B cell (primary cell): Measurements from ENCODE around the gene HCFC1. TPM values are rescaled to one million over a fixed set of nuclear protein-coding genes. Genes with fewer than 3 reads are reported as not detected.
"Not testable (repeated sequence)": the region's sequence is repeated elsewhere in the genome, so short reads cannot be mapped to it uniquely, and the experiment has no call there.

Experiments used
- ATAC-seq: fragments of 200-7000 bp; cut with Tn5 transposase; one replicate; pipeline ENCODE4 v1.10.0; 2021; ENCODE audit warnings: low read depth, mild to moderate bottlenecking, moderate number of reproducible peaks, moderate library complexity
- CTCF ChIA-PET: fragments of 350-600 bp; sonication (Branson Sonifier 250); formaldehyde crosslinking; loops from one replicate; lab custom pipeline; 2021; ENCODE audit warnings: antibody characterized with exemption, inconsistent platforms; lab: Charles Lee
- POLR2A ChIA-PET: fragments of 350-600 bp; sonication (Branson Sonifier 250); formaldehyde crosslinking; loops from one replicate; lab custom pipeline; 2021; ENCODE audit warnings: antibody characterized with exemption; lab: Charles Lee
- DNase-seq: peaks from one replicate; pipeline ENCODE4 v3.0.0; 2013
- H2AFZ ChIP-seq: 2 replicates; pipeline ENCODE4 v1.6.1; 2012; ENCODE audit warnings: mild to moderate bottlenecking, low read depth, low read length; ENCODE audit not compliant: insufficient read depth, poor library complexity, severe bottlenecking
- H3K27ac ChIP-seq, 2 donors: 1 replicate in 1 of 2; 2 replicates in 1 of 2; pipeline ENCODE4 v1.5.1; 2012 to 2013; ENCODE audit warnings: low read length in 2 of 2, mild to moderate bottlenecking in 2 of 2, moderate library complexity in 1 of 2
- H3K27me3 ChIP-seq, 4 experiments: fragments of 200-600 bp in 1 of 4; sonication (generic) in 1 of 4; replicated peaks in 1 of 4; 1 replicate in 2 of 4; 2 replicates in 2 of 4; pipeline versions ENCODE4 v1.6.1 to v1.7.0; 2013 to 2016; ENCODE audit warnings: low read length in 3 of 4, mild to moderate bottlenecking in 2 of 4, mixed read lengths in 1 of 4, moderate library complexity in 1 of 4; ENCODE audit not compliant: insufficient read depth in 4 of 4, control insufficient read depth in 3 of 4; ENCODE audit errors: control extremely low read depth in 1 of 4
- H3K36me3 ChIP-seq, 2 experiments: replicated peaks in 1 of 2; 1 replicate in 1 of 2; 2 replicates in 1 of 2; pipeline versions ENCODE4 v1.6.1 to v1.7.1; 2013; ENCODE audit warnings: low read length in 1 of 2; ENCODE audit not compliant: insufficient read depth in 2 of 2, control insufficient read depth in 1 of 2; ENCODE audit errors: control extremely low read depth in 1 of 2, extremely low read depth in 1 of 2
- H3K4me1 ChIP-seq, 2 donors: fragments of 200-600 bp in 1 of 2; sonication (generic) in 1 of 2; 1 replicate in 1 of 2; 2 replicates in 1 of 2; pipeline versions ENCODE4 v1.5.1 to v1.6.1; 2013 to 2017; ENCODE audit warnings: low read length in 2 of 2; ENCODE audit not compliant: control insufficient read depth in 2 of 2, insufficient read depth in 2 of 2
- H3K4me2 ChIP-seq: replicated peaks from 2 replicates; pipeline ENCODE3; 2012; ENCODE audit warnings: mild to moderate bottlenecking, low read depth, low read length; ENCODE audit not compliant: poor library complexity, severe bottlenecking
- H3K4me3 ChIP-seq, 5 experiments: fragments of 200-600 bp in 1 of 5; sonication (generic) in 1 of 5; 1 replicate in 3 of 5; 2 replicates in 2 of 5; pipeline versions ENCODE4 v1.5.1 to v1.7.0; 2011 to 2016; ENCODE audit warnings: low read length in 4 of 5, mild to moderate bottlenecking in 4 of 5, low read depth in 2 of 5, control low read depth in 1 of 5, moderate library complexity in 1 of 5; ENCODE audit not compliant: insufficient read depth in 1 of 5; ENCODE audit errors: control extremely low read depth in 1 of 5, extremely low read depth in 1 of 5
- H3K79me2 ChIP-seq: fragments of 200-600 bp; sonication (generic); one replicate; pipeline ENCODE4 v1.6.0; 2016; ENCODE audit warnings: low read length; ENCODE audit not compliant: control insufficient read depth, insufficient read depth
- H3K9ac ChIP-seq: fragments of 200-600 bp; sonication (generic); 2 replicates; pipeline ENCODE4 v1.6.1; 2017; ENCODE audit warnings: mild to moderate bottlenecking, low read length, moderate library complexity
- H3K9me3 ChIP-seq, 3 donors: one replicate each; pipeline versions ENCODE4 v1.6.1 to v1.7.1; 2013; ENCODE audit warnings: low read length in 2 of 3; ENCODE audit not compliant: control insufficient read depth in 2 of 3, insufficient read depth in 1 of 3; ENCODE audit errors: control extremely low read depth in 1 of 3
- H4K20me1 ChIP-seq: 2 replicates; pipeline ENCODE4 v1.6.0; 2012; ENCODE audit warnings: mild to moderate bottlenecking, low read length; ENCODE audit not compliant: insufficient read depth, control insufficient read depth, poor library complexity, severe bottlenecking
- H3K27ac Mint-ChIP-seq: one replicate; pipeline ENCODE4 v1.8.0; 2021; ENCODE audit warnings: mixed read lengths
- H3K27me3 Mint-ChIP-seq: one replicate; pipeline ENCODE4 v1.8.0; 2021; ENCODE audit warnings: mixed read lengths
- H3K4me1 Mint-ChIP-seq: one replicate; pipeline ENCODE4 v1.8.0; 2021; ENCODE audit warnings: mixed read lengths
- H3K4me3 Mint-ChIP-seq: one replicate; pipeline ENCODE4 v1.8.0; 2021; ENCODE audit warnings: mixed read lengths
- H3K9me3 Mint-ChIP-seq: one replicate; pipeline ENCODE4 v1.8.0; 2022; ENCODE audit warnings: mixed read lengths; ENCODE audit not compliant: insufficient read depth
- CTCF ChIP-seq: fragments of 200-600 bp; IDR thresholded peaks from one replicate; pipeline ENCODE4 v1.8.0; 2022; ENCODE audit warnings: antibody characterized with exemption, mild to moderate bottlenecking
- EZH2 ChIP-seq: IDR thresholded peaks from 2 replicates; pipeline ENCODE4 v1.6.1; 2012; ENCODE audit warnings: borderline replicate concordance, low read depth, mild to moderate bottlenecking, moderate library complexity, low read length; ENCODE audit not compliant: insufficient read depth, poor library complexity, severe bottlenecking
- WGBS: methylation state at CpG from one replicate; pipeline ENCODE4 v1.1.5; 2013; ENCODE audit warnings: missing lambda C conversion rate; ENCODE audit not compliant: insufficient coverage; 5-methylcytosine and 5-hydroxymethylcytosine counted together
- intact Hi-C: fragments of 100-400 bp; cut with micrococcal nuclease; formaldehyde crosslinking; loops from one replicate; pipeline ENCODE4 v1.10.0; 2022
- polyA plus RNA-seq: library from polyadenylated mRNA; depleted of rRNA; stranded (reverse); fragments of >200 nt; gene quantifications from 2 replicates; pipeline ENCODE4 v1.2.3, GENCODE V29; 2012
- total RNA-seq, 2 donors: library from RNA; stranded (reverse); fragments of 120-200 nt in 1 of 2; gene quantifications; 1 replicate in 1 of 2; 2 replicates in 1 of 2; pipeline versions ENCODE4 v1.2.3 to v1.2.4, GENCODE V29; 2013 to 2022

HCFC1 gene
- total and polyA plus RNA-seq, 2 donors (not counting 1 experiment from before 2014, with no cell fraction given): 32.1 to 57.7 TPM

- ATAC-seq: no peak
- no peaks in the 10 kb centered on the region for H3K9me3 Mint-ChIP-seq
- no peak for DNase-seq
- Histone ChIP-seq H3K79me2 (no peaks in the 10 kb centered on the region), H3K27ac (peak overlapping the region; percentile 69 to 78), H3K4me2 (peak overlapping the region; percentile 65), H3K27me3 (no peaks in the 10 kb centered on the region), H3K4me3 (peak overlapping the region in 2 of 5 experiments; percentile 9 to 24), H3K9me3 (peaks cover 0 to 4% (median 0%) of the 10 kb centered on the region in 3 donors), H2AFZ (peak overlapping the region; percentile 59), H3K36me3 (no peaks in the 10 kb centered on the region), H3K9ac (peak overlapping the region; percentile 43), H3K4me1 (peaks cover 46 to 63% of the 10 kb centered on the region in 2 donors), H4K20me1 (no peaks in the 10 kb centered on the region)
- no peaks in the 10 kb centered on the region for H3K27me3 Mint-ChIP-seq
- peak overlapping the region; percentile 97 for H3K27ac Mint-ChIP-seq
- H3K4me3 Mint-ChIP-seq: peak overlapping the region; percentile 83
- peaks cover 50% of the 10 kb centered on the region for H3K4me1 Mint-ChIP-seq
- ChIA-PET POLR2A (interaction anchor here (0.8 to 1.8 kb wide), 3 partner anchors 13 to 28 kb away, joined by 3 to 8 read pairs (median 4); no protein-coding TSS in a partner anchor), CTCF (interaction anchor here (1.5 to 3.0 kb wide), 3 partner anchors 12 to 32 kb away, joined by 6 to 21 read pairs (median 7); no protein-coding TSS in a partner anchor)
- intact Hi-C loops: no loop called here
- WGBS: 80% methylated on average over 1 of the region's 7 CpGs
- no peak for TF ChIP-seq CTCF
- no peak for TF ChIP-seq EZH2
These were observed 9.6 kb upstream of the HCFC1 start for GRCh38 chrX:153981231-153981630.

- peak; percentile 56 for ATAC-seq
- H4K20me1 ChIP-seq, H3K27me3 Mint-ChIP-seq, H3K9ac ChIP-seq, H3K36me3 ChIP-seq, H3K9me3 Mint-ChIP-seq, H3K79me2 ChIP-seq, intact Hi-C loops, H3K27me3 ChIP-seq, H3K9me3 ChIP-seq: not testable (repeated sequence)
- peak overlapping the region; percentile 97 for H3K27ac Mint-ChIP-seq
- Histone ChIP-seq H3K27ac (peak overlapping the region; percentile 69 to 78), H2AFZ (peak overlapping the region; percentile 33), H3K4me1 (peaks cover 45 to 55% of the 10 kb centered on the region in 2 donors), H3K4me3 (peak overlapping the region in 1 of 5 experiments; percentile 21), H3K4me2 (peak overlapping the region; percentile 65)
- 20% methylated on average over 5 of the region's 10 CpGs for WGBS
- DNase-seq: peak; percentile 42
- H3K4me1 Mint-ChIP-seq: peaks cover 50% of the 10 kb centered on the region
- CTCF ChIA-PET: interaction anchor here (0.7 to 3.0 kb wide), 4 partner anchors 11 to 50 kb away, joined by 3 to 21 read pairs (median 6); no protein-coding TSS in a partner anchor
- POLR2A ChIA-PET: interaction anchor here (1.1 to 1.7 kb wide), 2 partner anchors 12 to 39 kb away, joined by 4 read pairs; partner anchors contain the start of gene IRAK1
- peak overlapping the region; percentile 65 for H3K4me3 Mint-ChIP-seq
These were observed 8.8 kb upstream of the HCFC1 start for GRCh38 chrX:153980394-153980793.
